ENCODE measurements around the gene MMP24OS.

MMP24OS gene

GRCh38 chr20:35296101-35296554 lies 18.2 kb upstream of the MMP24OS start:
- no peak for TF ChIP-seq CTCF (IDR thresholded peaks at IDR 0.05; ENCODE audit: extremely low read depth, insufficient read depth, missing control alignments)
- DNase-seq (ENCODE audit: low spot score), result no peak
- in situ Hi-C loops (cut with MboI; ENCODE audit: low pct_unique_long_range_greater_than_20kb, low sequenced_read_pairs, unreplicated experiment), result no loop called here

GRCh38 chr20:35295674-35296073 lies 17.8 kb upstream of the MMP24OS start:
- TF ChIP-seq CTCF (IDR thresholded peaks at IDR 0.05; ENCODE audit: extremely low read depth, insufficient read depth, missing control alignments), result no peak
- in situ Hi-C loops (cut with MboI; ENCODE audit: low pct_unique_long_range_greater_than_20kb, low sequenced_read_pairs, unreplicated experiment), result no loop called here
- no peak for DNase-seq (ENCODE audit: low spot score)

GRCh38 chr20:35295058-35295457 lies 17.1 kb upstream of the MMP24OS start:
- no peak for TF ChIP-seq CTCF (IDR thresholded peaks at IDR 0.05; ENCODE audit: extremely low read depth, insufficient read depth, missing control alignments)
- no peak for DNase-seq (ENCODE audit: low spot score)
- in situ Hi-C loops (cut with MboI; ENCODE audit: low pct_unique_long_range_greater_than_20kb, low sequenced_read_pairs, unreplicated experiment), result no loop called here

- in situ Hi-C loops (cut with MboI; ENCODE audit: low pct_unique_long_range_greater_than_20kb, low sequenced_read_pairs, unreplicated experiment), result no loop called here
- no peak for TF ChIP-seq CTCF (IDR thresholded peaks at IDR 0.05; ENCODE audit: extremely low read depth, insufficient read depth, missing control alignments)
- DNase-seq (ENCODE audit: low spot score), result no peak
Measured at GRCh38 chr20:35294293-35294685, 16.4 kb upstream of the MMP24OS start.

GRCh38 chr20:35293303-35294292 lies 15.7 kb upstream of the MMP24OS start:
- in situ Hi-C loops (cut with MboI; ENCODE audit: low pct_unique_long_range_greater_than_20kb, low sequenced_read_pairs, unreplicated experiment), result no loop called here
- DNase-seq (ENCODE audit: low spot score), result no peak
- no peak for TF ChIP-seq CTCF (IDR thresholded peaks at IDR 0.05; ENCODE audit: extremely low read depth, insufficient read depth, missing control alignments)

- in situ Hi-C loops (cut with MboI; ENCODE audit: low pct_unique_long_range_greater_than_20kb, low sequenced_read_pairs, unreplicated experiment), result no loop called here
- DNase-seq (ENCODE audit: low spot score), result no peak
- no peak for TF ChIP-seq CTCF (IDR thresholded peaks at IDR 0.05; ENCODE audit: extremely low read depth, insufficient read depth, missing control alignments)
Measured at GRCh38 chr20:35292504-35293285, 14.8 kb upstream of the MMP24OS start.

Measured in GM13977 (cell line).